GM12892 (cell line): ENCODE data around the gene LGR6.

Experiments
- DNase-seq: peaks from one replicate; pipeline ENCODE4 v3.0.0; 2011; ENCODE audit not compliant: insufficient read length
- FAIRE-seq: peaks from 2 replicates; lab custom pipeline; 2011; peaks lifted over from hg19 to GRCh38; lab: Jason Lieb, UNC
- POLR2A ChIP-seq: IDR thresholded peaks from 2 replicates; pipeline ENCODE4 v1.6.1; 2011; ENCODE audit warnings: low read depth, low read length, control low read depth
- POLR2AphosphoS5 ChIP-seq: IDR thresholded peaks from 2 replicates; pipeline ENCODE4 v1.6.1; 2011; ENCODE audit warnings: low read depth, low read length, control low read depth
- TAF1 ChIP-seq: IDR thresholded peaks from 2 replicates; pipeline ENCODE4 v1.6.1; 2011; ENCODE audit warnings: low read depth, mild to moderate bottlenecking, control low read depth, low read length, borderline replicate concordance

LGR6 gene

DNA sequence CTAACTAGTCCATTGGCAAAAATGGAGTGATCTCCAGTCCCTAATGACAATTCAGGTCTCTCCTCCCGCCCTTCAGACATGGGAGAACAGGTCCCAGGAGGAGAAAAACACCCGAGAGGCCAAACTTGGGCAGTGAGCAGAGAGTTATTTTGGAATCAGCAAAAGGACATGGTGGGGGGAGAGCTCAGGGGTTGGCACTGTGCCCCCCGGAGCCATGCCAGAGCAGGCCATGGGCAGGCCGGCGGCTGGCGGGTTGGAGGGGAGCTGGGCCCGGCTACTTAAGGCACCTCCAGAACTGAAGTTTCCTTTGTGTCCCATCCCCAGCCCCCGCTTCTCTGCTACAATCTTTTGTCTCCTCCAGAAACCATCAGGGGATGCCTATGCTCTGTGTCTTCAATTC lies 7.1 kb downstream of the LGR6 start:
- TF ChIP-seq POLR2AphosphoS5 (no peak), POLR2A (no peak), TAF1 (no peak)
- FAIRE-seq: no peak
- no peak for DNase-seq

DNA sequence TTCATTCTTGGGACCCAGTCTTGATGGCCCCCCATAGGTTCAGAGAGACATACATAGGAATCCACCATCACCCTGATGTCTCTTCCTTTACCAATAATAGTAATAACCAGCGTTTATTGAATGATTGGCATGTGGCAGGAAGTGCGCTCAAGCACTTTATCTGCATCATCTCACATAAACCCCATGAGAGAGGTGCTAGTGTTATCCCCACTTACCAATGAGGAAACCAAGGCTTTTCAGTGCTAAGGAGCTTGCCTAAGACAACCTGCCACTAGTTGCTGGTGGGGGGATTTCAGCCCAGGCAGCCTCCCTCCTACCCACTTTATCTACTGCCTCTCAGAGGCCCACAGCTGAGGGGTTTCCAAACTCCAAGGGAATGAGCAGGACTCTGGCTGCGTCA lies 7.7 kb downstream of the LGR6 start:
- DNase-seq (no peak), FAIRE-seq (no peak)
- TF ChIP-seq POLR2A (no peak), POLR2AphosphoS5 (no peak), TAF1 (no peak)

DNA sequence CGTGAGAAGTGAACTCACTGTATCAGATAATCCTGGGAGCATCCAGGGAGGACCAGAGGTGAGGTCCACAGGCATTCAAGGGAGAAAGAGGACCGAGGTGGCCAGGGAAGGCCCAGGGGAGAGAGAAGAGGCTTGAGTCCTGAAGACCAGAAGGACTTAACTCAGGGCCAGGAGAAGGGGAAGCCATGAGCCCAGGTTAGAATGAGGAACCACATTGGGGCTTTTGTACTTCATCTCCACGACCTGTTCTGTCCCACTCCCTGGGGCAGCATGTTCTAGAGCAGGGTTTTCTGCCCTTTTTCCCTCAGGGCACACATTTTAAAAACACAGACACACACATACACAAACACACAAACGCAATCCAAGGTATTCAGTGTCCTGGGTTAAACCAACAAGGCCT lies 8.4 kb downstream of the LGR6 start:
- no peak for TF ChIP-seq POLR2A
- no peak for TF ChIP-seq POLR2AphosphoS5
- TF ChIP-seq TAF1: no peak
- DNase-seq: no peak
- no peak for FAIRE-seq

DNA sequence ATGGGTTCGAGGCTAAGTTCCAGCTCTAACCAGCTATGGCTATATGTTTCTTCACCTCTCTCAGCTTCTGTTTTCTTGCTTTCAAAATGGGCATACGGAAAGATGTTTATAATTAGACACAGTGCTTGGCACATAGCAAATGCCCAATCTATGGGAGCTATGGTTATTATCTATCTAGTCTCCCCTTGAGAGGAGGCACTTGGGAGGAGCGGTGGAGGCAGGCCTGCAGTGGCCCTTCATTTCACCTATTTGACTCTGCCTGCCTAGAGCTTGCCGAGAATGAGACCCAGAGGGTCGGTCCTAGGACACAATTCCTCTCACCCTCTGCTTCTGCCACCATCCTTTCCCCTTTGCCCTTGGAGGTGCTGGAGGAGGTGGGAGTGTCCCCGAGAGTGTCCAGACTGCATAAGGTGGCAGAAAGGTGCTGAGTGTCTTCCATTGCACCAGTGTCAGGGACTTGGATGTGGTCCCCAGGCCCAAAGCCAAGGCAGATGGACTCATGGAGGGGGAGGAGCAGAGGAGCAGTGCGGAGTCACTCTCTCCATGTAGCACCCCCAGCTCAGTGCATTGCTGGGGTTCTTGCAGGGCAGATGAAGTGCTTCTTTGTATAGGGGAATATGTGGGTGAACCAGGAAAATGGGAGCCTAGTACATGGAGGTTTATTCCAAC lies 9.0 kb downstream of the LGR6 start:
- DNase-seq: no peak
- no peak for FAIRE-seq
- TF ChIP-seq TAF1: no peak
- no peak for TF ChIP-seq POLR2AphosphoS5
- TF ChIP-seq POLR2A: no peak

DNA sequence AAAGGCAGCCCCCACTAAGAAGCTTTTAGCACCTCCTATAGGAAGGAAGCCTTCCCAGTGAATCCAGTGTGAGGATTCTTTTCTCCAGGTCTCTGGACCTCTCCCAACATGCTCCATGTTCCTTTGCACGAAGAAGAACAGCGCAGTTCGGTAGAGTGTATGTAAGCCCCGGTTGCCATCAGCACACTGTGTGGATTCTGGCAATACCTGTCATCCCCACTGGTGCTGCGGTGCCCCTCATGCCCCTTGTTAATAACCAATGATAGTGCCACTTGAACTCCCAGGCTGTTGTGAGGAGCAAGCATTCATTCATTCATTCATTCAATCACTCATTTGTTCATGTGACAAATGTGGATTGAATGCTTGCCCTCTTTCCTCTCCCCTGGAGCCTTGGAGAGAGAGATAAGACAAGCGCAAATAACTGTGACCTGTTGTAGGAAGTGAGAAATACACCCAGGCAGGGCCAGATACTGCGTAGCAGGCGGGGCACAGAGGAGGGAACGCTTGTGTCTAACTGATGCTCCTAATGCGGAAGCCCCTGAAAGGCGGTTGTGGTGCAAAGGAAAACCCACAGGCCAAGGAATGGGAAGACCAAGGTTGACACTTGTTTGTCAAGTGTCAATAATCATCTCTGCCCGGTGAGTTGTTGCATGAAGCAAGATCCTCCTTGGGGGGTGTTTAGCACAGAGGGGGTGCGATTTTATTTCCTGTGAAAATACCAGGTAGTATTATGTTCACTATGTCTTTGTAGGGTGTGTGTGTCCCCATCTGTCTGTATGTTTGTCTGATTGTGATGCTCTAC lies 9.8 kb downstream of the LGR6 start:
- TF ChIP-seq TAF1: no peak
- no peak for TF ChIP-seq POLR2AphosphoS5
- no peak for TF ChIP-seq POLR2A
- DNase-seq (no peak), FAIRE-seq (no peak)

DNA sequence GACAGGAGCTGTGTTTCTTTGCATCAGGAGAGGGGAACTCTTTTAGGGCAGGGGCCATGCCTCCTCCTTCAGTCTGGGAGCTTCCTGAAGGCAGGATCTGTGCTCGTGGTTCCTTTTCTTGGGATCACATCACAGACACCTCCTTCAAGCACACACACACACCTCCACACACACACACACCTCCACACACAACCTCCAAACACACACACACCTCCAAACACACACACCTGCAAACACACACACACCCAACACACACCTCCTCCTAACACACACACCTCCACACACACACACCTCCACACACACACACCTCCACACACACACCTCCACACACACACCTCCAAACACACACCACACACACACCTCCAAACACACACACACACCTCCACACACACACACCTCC lies 10.5 kb downstream of the LGR6 start:
- TF ChIP-seq TAF1 (no peak), POLR2A (no peak), POLR2AphosphoS5 (no peak)
- FAIRE-seq (no peak), DNase-seq (no peak)

DNA sequence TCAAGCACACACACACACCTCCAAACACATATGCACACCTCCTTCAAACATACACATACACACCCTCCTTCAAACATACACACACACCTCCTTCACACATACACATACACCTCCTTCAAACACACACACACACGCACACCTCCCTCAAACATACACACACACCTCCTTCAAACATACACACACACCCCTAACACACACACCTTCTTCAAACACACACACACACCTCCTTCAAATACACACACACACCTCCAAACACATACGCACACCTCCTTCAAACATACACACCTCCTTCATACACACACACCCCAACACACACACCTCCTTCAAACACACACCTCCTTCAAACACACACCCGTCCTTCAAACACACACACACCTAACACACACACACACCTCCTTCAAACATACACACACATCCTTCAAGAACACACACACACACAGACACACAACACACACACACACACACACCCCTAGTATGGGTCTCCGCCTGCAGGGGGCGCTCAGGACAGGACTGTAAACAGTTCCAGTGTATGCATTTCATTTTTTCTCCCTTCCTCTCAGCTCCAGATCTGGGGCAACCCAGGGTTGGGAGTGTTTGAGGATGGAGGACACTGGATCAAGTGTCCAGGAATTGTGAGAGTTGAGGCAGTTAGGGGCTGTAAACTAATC lies 12.1 kb downstream of the LGR6 start:
- FAIRE-seq: no peak
- no peak for DNase-seq
- TF ChIP-seq POLR2A: no peak
- no peak for TF ChIP-seq TAF1
- no peak for TF ChIP-seq POLR2AphosphoS5

DNA sequence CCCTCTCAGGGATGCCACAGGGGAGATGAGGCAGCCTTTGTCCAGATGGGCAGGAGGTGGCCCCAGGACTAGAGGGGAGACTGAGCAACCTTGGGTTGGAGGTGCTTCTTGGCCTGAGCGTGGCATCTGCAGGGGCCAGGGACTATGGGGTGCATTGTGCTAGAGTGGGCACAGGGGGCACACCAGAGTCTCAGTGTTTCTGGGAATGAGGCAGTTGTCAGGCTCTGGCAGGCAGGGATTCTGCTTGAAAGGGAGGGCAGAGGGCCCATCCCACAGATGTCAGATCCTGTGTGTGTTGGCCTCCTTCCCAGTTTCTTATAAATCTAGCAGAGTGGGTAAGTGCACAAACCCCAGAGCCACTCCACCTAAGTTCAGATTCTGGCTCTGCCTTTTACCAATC lies 13.7 kb downstream of the LGR6 start:
- DNase-seq (no peak), FAIRE-seq (no peak)
- TF ChIP-seq POLR2A (no peak), POLR2AphosphoS5 (no peak), TAF1 (no peak)

DNA sequence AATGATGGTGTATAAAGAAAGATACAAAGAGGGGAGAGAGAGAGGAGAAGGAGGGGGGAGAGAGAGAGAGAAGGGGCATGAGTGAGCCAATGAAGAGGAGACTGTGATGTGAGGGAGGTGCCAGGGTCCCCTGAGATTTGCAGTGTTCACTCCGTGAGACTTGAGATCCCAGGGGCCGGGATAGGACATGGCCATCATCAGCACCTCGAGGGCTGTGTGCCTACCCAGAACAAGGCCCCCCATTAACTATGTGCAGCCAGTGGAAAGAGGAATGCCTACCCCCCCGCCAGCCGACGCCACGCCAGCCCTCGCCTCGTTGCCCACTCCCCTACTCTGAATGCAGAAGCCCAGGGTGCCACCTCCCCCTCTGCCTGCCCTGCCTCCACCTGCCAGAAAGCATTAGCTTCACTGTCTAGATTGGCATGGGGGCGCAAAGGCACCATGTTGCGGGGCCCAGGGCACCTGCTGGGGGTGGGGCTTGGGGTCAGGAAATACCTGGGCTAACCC lies 14.8 kb downstream of the LGR6 start:
- TF ChIP-seq TAF1 (no peak), POLR2AphosphoS5 (no peak), POLR2A (no peak)
- FAIRE-seq: no peak
- DNase-seq: no peak

DNA sequence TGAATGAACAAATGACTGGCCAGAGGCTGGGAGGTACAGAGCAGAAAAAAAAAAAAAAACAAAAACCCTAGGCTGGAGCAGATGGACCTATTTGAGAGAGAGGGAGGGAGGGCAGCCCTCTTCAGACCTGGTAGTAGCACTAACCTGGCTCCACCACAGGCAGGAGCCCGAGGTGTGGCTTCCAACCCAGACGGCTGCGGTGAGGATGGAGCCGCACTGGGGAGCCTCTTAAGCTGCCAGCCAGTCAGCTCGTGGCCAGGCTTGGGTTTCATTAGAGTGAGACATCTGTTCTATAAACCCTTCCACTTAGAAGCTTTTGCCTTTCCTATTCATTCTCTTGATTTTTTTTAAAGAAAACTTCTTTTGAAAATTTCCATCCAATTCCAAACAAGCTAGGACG lies 16.8 kb downstream of the LGR6 start:
- TF ChIP-seq TAF1: no peak
- no peak for TF ChIP-seq POLR2AphosphoS5
- no peak for TF ChIP-seq POLR2A
- no peak for FAIRE-seq
- no peak for DNase-seq

DNA sequence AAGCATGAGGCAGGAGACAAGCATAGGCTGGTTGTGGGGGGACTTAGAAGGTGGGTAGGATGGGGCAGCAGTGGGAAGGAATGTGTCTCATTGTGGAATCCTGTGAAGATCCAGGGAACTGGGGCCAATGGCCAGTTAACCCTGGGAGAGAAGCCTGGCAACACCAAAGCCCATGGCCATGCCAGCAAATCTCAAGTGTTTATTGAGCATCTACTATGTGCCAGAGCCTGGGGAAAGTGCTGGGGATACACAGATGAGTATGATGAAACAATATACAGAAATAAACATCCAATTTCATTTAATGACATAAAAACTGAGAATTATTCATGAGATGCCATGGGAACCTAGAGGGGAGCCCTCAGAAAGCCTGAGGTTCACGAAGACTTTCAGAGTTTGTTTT lies 17.4 kb downstream of the LGR6 start:
- DNase-seq (no peak), FAIRE-seq (no peak)
- no peak for TF ChIP-seq TAF1
- no peak for TF ChIP-seq POLR2AphosphoS5
- TF ChIP-seq POLR2A: no peak
